GM19455 (cell line): ENCODE measurements around the gene MRPL28.
"Not testable (repeated sequence)": the region's sequence is repeated elsewhere in the genome, so short reads cannot be mapped to it uniquely, and the experiment has no call there.

Source experiments
- ATAC-seq: cut with Tn5 transposase; IDR thresholded peaks from one replicate; pipeline ENCODE4 v1.9.1; 2021; ENCODE audit not compliant: unreplicated experiment

The MRPL28 gene

DNA sequence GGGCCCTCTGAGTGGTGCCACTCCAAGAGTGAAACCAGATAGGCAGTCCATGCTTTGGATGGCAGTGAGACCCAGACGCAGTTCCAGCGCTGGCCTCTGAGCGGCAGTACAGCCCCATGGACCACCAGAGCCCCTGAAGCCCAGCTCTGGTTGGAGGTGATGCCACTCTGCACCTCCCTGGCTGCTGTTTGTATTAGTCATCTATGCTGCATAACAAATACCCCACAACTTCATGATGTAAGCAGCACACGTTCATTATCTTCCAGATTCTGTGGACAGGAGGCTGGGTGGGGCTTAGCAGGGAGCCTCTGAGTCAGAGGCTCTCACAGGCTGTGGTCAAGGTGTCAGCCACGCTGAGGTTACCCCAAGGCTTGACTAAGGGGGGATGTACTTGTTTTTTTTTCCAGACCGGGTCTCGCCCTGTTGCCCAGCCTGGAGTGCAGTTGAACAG lies 21.6 kb upstream of the MRPL28 start:
- ATAC-seq = no peak

DNA sequence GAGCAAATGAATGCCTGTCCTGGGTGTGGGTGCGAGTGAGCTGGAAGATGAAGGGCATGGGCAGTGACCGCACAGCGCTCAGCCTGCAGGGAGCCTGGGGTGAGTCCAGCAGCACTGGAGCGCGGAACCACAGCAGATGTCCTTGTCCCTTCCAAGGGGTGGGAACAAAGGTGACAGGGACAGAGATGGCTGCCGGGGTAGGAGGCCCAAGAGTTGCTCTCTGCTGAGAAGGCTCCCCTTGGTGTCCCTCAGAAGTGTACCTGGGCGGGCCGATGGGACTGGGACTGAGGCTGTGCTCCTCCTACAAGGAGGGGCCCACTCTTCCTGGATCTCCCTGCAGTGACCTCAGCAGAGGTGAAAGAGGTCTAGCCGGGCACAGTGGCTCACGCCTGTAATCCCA lies 19.0 kb upstream of the MRPL28 start:
- ATAC-seq = no peak

GRCh38 chr16:387761-388666 lies 17.7 kb upstream of the MRPL28 start:
- ATAC-seq = not testable (repeated sequence)

GRCh38 chr16:386641-387156 lies 16.4 kb upstream of the MRPL28 start:
- ATAC-seq = no peak

- ATAC-seq = no peak
These were observed 13.2 kb upstream of the MRPL28 start for GRCh38 chr16:383326-384051.

- ATAC-seq = peak; percentile 53
These were observed 11.7 kb upstream of the MRPL28 start, which contains the start of gene PGAP6 for GRCh38 chr16:381789-382717. Gene PGAP6 (minus strand): TSS chr16:381978. CDS start chr16:381821, 157 bp downstream.

DNA sequence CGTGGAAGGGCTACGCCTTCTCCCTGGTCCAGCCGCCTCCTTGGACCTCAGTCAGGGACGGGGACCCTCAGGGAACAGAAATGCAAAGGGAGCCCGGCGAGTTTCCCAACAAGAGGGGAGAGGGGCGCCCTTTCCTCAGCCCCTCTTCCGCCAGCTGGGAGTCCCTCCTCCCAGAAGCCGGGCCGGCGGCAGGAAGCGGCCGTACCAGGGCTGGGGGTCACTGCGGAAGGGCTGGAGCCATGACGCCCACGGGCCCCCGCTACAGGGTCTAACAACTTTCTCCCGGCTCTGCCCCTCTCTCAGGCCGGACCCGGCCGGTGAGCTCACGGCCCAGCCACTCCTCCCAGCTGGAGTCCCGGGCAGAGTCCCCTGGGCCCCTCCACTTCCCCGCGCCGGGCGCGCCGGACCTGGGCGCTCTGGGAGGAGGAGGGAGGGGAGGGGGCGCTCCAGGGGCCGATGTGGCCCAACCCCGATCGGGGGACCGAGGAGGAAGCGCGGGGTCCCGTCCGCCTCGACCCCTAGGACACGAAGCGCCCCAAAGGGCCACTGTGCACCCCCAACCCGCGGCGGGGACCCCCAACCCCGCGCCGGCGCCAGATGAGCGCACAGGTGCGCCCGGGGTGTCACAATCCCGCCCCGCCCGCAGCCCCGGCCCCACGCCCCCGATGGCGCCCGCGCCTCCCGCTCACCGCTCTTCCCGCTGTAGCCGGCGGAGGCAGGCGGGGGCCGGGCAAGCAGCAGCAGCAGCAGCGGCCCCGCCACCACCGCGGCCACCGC lies 10.9 kb upstream of the MRPL28 start:
- peak; percentile 37 for ATAC-seq

- ATAC-seq = no peak
These were observed 10.3 kb upstream of the MRPL28 start for GRCh38 chr16:380762-381011.

GRCh38 chr16:379961-380761 lies 9.8 kb upstream of the MRPL28 start:
- ATAC-seq = no peak

DNA sequence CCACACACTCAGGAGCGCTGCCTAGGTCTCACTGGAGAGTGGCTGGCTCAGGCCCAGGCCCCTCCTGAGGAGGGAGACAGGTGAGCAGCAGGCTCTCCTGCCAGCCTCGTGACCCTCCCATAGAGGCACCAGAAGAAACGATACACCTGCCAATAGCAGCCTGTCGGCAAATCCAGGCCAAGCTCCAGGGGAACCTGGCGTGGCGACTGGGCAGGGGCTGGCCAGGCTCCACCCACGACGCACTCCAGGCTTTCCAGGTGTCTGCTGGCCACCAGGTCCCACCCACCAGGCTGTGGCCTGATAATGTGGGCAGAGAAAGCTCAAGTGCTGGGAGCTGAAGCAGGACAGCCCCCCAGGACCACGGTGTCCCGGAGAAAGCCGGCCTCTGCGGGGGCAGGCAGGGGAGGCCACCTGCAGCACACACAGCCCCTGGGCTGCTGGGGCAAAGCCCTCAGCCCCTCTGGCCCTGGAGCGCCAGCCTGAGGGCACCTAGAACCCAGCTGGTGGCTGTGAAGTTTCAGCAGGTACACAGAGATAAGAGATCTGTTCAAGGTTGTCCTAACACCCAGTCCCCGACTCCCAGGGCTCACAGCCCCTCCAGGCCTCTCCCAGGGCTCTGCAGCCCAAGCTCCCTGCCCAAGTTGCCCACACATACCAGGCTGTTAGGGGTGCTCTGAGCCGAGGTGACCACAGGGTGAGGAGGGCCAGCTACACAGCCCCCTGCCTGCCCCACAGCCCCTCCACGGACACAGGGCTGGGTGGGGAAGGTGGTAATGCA lies 9.0 kb upstream of the MRPL28 start:
- ATAC-seq = no peak

DNA sequence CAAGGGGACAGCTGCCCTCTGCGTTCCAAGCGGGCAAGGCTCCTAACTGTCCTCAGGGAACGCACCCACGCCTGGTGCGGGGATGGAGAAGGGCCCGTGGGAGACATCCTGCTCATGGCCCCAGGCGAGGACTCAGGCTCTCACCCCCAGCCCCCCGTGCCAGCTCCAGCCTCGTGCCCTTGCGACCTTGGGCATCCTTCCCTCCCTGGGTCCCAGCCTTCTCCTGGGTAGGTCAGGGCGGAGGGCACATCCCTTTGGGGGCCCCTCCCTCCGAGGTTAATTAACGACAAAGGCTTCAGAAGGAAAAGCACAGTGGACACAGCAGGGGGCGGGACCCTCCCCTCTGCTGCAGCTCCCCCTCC lies 8.5 kb upstream of the MRPL28 start:
- no peak for ATAC-seq

- not testable (repeated sequence) for ATAC-seq
These were observed 7.9 kb upstream of the MRPL28 start for GRCh38 chr16:378113-378820.

GRCh38 chr16:377419-377951 lies 7.1 kb upstream of the MRPL28 start:
- ATAC-seq = no peak

DNA sequence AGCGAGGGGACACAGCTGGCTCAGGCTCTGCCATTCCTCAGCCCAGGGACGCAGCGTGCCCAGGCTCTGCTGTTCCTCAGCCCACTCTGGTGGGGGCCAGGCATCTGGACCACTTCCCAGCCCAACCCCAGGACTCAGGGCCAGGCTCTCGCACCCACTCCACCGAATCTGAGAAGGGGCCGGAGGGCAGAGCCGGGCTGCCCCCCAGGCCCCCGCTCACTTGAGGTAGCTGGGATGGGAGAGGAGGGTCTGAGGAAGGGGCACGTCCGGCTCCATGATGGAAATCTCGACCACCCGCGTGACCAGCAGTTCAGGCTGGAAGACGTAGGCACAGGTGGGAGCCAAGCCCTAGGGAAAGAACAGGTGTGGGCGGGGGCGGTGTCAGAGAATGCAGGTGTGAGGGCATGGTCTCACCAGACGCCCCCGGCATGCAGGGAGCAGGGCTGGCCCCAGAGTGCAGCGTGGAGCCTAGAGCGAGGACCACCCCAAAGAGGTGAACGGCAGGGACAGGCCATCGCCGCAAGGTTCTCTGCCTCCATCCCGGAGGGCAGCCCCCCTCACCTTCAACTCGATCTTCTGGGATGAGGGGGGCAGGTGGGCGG lies 6.6 kb upstream of the MRPL28 start:
- ATAC-seq = no peak

DNA sequence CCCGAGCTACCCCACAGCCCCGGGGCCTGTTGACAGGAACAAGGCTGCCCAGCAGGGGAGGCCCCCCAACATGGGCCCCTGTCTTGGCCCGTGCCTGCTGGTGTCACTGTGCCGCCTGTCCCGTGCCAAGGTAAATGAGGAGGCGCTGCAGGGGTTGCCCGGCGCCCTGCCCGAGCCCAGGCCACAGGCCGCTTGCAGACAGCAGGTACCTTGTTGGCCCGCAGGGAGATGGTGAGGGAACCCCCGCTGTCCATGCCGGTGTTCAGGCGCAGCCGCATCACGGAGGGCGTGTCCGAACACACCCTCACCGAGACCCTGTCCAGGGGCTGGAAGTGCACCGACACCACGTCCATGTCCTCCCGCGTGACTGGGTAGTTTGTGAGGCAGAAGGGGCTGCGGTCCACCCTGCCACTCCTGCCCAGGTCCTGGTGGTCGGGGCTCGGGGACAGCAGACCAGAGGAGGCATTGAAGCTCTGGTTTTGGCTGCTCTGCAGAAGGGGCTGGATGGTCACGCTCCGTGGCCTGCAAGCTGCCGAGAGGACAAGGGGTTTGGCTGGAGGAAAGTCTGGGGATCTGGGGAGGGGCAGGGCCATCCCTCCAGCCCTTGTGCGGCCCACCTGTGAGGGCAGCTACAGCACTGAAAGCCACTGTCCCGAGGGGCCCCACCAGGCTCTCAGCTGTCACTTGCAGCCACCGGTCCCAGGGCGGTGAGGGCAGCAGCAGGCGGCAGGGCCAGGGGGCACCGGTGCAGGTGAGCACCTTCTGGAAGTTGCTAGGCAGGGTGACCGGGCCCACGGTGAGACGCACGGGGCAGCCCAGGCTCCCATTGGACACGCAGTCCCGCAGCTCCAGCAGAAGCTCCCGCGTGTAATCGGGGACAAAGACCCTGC lies 5.8 kb upstream of the MRPL28 start:
- no peak for ATAC-seq

GRCh38 chr16:375212-375611 lies 4.9 kb upstream of the MRPL28 start:
- ATAC-seq = no peak

- no peak for ATAC-seq
These were observed 4.2 kb upstream of the MRPL28 start for GRCh38 chr16:374616-374926.
